HFFc6 (cell line): ENCODE measurements around the gene MAGI3. TPM values are rescaled to one million over a fixed set of nuclear protein-coding genes. Genes with fewer than 3 reads are reported as not detected.

Experiments
- DNase-seq: peaks from one replicate; pipeline ENCODE4 v3.0.0-alpha.2; 2018
- H3K27ac Mint-ChIP-seq: 2 replicates; pipeline ENCODE4 v1.8.0; 2020; ENCODE audit warnings: mild to moderate bottlenecking, mixed read lengths
- H3K27me3 Mint-ChIP-seq: 2 replicates; pipeline ENCODE4 v1.8.0; 2021; ENCODE audit warnings: mild to moderate bottlenecking, moderate library complexity, mixed read lengths; ENCODE audit not compliant: insufficient read depth
- H3K36me3 Mint-ChIP-seq: 2 replicates; pipeline ENCODE4 v1.8.0; 2021; ENCODE audit warnings: low read depth, mixed read lengths
- H3K4me1 Mint-ChIP-seq: 2 replicates; pipeline ENCODE4 v1.8.0; 2020; ENCODE audit warnings: low read depth, mixed read lengths
- H3K4me3 Mint-ChIP-seq: 2 replicates; pipeline ENCODE4 v1.8.0; 2020; ENCODE audit warnings: mild to moderate bottlenecking, moderate library complexity, mixed read lengths
- H3K9me3 Mint-ChIP-seq: 2 replicates; pipeline ENCODE4 v1.8.0; 2020; ENCODE audit warnings: mild to moderate bottlenecking, mixed read lengths
- total RNA-seq, 6 experiments: library from RNA; stranded (reverse); fragmentation: NEBNext Ultra II Directional; extraction: Animal tissue kit (Norgen Biotek cat#: 25700); gene quantifications; 2 replicates in 1 of 6; 3 replicates in 5 of 6; pipeline ENCODE4 v1.2.3, GENCODE V29; 2021
- TF ChIP-seq, protein P1 (sequence below): fragments of 200-600 bp; sonication (generic); IDR thresholded peaks from 2 replicates; pipeline ENCODE4 v1.5.0; 2021; ENCODE audit warnings: antibody characterized with exemption, mild to moderate bottlenecking

The MAGI3 gene
- total RNA-seq, 6 experiments from 2014 or later, result 5.1 to 8.2 (median 7.6) TPM

DNA sequence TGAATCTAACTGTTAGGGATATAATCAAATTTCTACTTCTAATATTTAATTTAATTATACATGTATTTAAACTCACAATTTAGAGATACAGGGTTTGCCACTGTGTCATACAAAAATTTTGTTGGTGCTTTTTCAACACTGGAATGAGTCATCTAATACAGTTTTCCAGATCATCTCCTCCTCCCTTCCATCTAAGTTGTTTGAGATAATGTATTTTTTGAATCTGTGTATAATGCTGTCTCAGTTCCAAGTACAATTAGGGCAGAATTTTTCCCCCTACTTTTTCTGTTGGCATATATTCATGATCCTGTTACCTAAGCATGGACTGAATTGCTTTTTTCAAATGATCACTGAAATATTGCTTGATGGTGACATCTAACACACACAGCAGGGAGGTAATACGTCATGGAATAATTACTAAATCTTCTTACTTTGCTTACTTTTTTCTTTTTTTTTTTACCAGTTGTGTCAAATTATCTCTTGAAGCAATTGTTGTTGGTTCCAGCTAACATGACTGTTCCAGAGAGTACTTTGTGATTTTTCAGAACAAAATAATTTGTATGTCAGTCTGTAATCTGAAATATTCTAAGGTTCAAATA is 146.0 kb downstream of the MAGI3 start:
- TF ChIP-seq, protein P1, sequence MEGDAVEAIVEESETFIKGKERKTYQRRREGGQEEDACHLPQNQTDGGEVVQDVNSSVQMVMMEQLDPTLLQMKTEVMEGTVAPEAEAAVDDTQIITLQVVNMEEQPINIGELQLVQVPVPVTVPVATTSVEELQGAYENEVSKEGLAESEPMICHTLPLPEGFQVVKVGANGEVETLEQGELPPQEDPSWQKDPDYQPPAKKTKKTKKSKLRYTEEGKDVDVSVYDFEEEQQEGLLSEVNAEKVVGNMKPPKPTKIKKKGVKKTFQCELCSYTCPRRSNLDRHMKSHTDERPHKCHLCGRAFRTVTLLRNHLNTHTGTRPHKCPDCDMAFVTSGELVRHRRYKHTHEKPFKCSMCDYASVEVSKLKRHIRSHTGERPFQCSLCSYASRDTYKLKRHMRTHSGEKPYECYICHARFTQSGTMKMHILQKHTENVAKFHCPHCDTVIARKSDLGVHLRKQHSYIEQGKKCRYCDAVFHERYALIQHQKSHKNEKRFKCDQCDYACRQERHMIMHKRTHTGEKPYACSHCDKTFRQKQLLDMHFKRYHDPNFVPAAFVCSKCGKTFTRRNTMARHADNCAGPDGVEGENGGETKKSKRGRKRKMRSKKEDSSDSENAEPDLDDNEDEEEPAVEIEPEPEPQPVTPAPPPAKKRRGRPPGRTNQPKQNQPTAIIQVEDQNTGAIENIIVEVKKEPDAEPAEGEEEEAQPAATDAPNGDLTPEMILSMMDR, result no peak
- 0 out of 2 replicates have a peak overlapping the region, but pooled peaks have one; percentile 5 for H3K4me3 Mint-ChIP-seq
- H3K9me3 Mint-ChIP-seq, result no peaks in the 10 kb centered on the region; the same call in 1 of the 2 replicates
- H3K36me3 Mint-ChIP-seq, result peaks cover 9% of the 10 kb centered on the region; the same call in 1 of the 2 replicates
- H3K27me3 Mint-ChIP-seq, result no peaks in the 10 kb centered on the region
- DNase-seq, result peak; percentile 46
- peak overlapping the region; percentile 64 for H3K27ac Mint-ChIP-seq
- H3K4me1 Mint-ChIP-seq, result peaks cover 80% of the 10 kb centered on the region

DNA sequence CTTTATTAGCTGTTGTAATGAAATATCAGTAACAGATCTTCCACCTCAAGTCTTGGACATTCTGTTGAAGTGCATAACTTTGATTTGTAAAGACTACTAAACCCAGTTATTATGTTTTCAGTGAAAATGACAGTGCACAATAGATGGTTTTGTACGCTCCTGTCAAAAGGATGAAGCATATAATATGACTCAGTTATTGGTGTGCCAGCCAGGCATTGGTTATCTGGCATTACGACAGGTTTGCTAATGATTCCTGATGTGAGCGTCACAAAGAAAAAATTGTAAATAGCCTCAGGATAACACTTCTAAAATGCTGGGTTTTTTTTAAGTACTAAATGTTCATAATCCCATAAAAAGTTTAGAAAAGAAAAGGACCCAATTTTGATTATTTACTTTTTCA is 147.9 kb downstream of the MAGI3 start:
- peak overlapping the region; percentile 49 for H3K4me3 Mint-ChIP-seq
- H3K4me1 Mint-ChIP-seq, result peaks cover 89% of the 10 kb centered on the region
- H3K27me3 Mint-ChIP-seq, result no peaks in the 10 kb centered on the region

DNA sequence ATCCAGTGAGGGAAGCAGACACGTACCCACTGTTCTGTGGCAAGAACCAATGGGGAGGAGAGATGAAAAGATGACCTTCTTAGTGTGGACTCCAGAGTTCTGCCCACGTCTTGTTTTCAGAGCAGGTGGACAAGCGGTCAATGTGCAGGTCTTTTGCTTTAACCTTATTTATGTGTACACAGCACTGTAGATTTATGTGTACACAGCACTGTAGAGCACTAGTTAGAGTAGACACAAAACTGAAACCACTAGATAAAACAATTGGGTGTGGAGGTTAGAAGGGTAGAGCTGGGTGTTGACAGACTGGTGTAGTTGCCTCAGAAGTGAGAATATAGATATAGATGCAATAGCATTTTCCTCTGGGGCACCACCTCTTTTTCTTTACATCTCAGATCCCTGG is 150.0 kb downstream of the MAGI3 start:
- TF ChIP-seq, protein P1, result no peak
- no peak overlapping the region for H3K4me3 Mint-ChIP-seq
- no peak overlapping the region for H3K27ac Mint-ChIP-seq
- H3K36me3 Mint-ChIP-seq, result peaks cover 9% of the 10 kb centered on the region; the same call in 1 of the 2 replicates
- no peak for DNase-seq
- peaks cover 81% of the 10 kb centered on the region for H3K4me1 Mint-ChIP-seq
- H3K27me3 Mint-ChIP-seq, result no peaks in the 10 kb centered on the region
- no peaks in the 10 kb centered on the region; the same call in 1 of the 2 replicates for H3K9me3 Mint-ChIP-seq

More for the DNA sequence above, 147.9 kb downstream of the MAGI3 start:
- peak overlapping the region; percentile 82 for H3K27ac Mint-ChIP-seq
- H3K36me3 Mint-ChIP-seq, result peaks cover 9% of the 10 kb centered on the region; the same call in 1 of the 2 replicates
- peak; percentile 66 for DNase-seq
- no peaks in the 10 kb centered on the region; the same call in 1 of the 2 replicates for H3K9me3 Mint-ChIP-seq
- TF ChIP-seq, protein P1, result no peak

DNA sequence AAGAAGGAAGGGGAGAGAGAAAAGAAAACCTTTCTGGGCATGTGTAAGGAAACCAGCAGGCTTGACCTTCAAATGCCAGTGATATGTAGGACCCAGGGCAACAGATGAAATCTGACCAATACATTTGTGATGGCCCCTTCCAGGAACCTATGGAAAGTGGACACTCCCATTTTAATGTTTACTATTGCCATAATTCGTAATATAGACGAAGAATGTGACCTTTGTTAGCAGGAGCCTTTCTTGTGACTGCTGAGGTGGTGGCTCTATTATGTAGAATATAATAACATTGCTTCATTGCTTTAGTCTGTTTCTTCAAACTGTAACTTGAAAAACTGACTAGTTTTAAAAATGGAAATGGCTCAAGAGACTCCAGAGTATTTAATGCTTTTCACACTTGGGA is 150.8 kb downstream of the MAGI3 start:
- peaks cover 9% of the 10 kb centered on the region; the same call in 1 of the 2 replicates for H3K36me3 Mint-ChIP-seq
- DNase-seq, result no peak
- H3K27ac Mint-ChIP-seq, result peak overlapping the region; percentile 97
- TF ChIP-seq, protein P1, result no peak
- H3K9me3 Mint-ChIP-seq, result no peaks in the 10 kb centered on the region; the same call in 1 of the 2 replicates
- no peak overlapping the region for H3K4me3 Mint-ChIP-seq
- no peaks in the 10 kb centered on the region for H3K27me3 Mint-ChIP-seq
- peaks cover 73% of the 10 kb centered on the region for H3K4me1 Mint-ChIP-seq

DNA sequence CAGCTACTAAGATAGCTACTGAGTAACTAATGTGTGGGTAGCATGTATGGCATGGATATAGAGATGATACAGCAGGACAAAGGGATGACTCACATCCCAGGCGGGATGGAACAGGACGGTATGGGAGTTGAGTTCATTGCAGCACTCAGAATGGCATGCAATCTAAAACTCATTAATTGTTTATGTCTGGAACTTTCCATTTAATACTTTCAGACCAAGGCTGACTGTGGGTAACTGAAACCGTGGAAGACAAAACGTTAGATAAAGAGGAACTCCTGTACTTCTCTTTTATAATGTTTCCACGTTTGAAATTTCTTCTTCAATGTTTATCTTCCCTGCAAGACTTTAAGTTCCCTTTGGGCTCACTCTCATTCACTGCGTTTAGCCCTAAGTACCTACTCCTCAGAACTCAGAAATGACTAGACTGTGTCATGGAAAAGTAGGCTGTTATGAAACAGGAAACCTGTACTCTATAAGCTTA is 151.9 kb downstream of the MAGI3 start:
- H3K27me3 Mint-ChIP-seq, result no peaks in the 10 kb centered on the region
- peaks cover 61% of the 10 kb centered on the region for H3K4me1 Mint-ChIP-seq
- H3K4me3 Mint-ChIP-seq, result peak overlapping the region; percentile 72
- H3K36me3 Mint-ChIP-seq, result peaks cover 9% of the 10 kb centered on the region; the same call in 1 of the 2 replicates
- no peaks in the 10 kb centered on the region; the same call in 1 of the 2 replicates for H3K9me3 Mint-ChIP-seq
- H3K27ac Mint-ChIP-seq, result peak overlapping the region; percentile 97
- TF ChIP-seq, protein P1, result no peak
- peak; percentile 80 for DNase-seq
